Measurements from ENCODE around the gene LCT.

The LCT gene

GRCh38 chr2:135791418-135792190 lies 45.4 kb downstream of the LCT start:
- TF ChIP-seq GLI2 (tag by site-specific recombination; IDR thresholded peaks at IDR 0.05; ENCODE audit: borderline replicate concordance, low read depth) (no peak), ZNF24 (tag by site-specific recombination; IDR thresholded peaks at IDR 0.05) (no peak), KLF17 (tag by site-specific recombination; IDR thresholded peaks at IDR 0.05) (no peak), ZNF148 (tag by site-specific recombination; IDR thresholded peaks at IDR 0.05; ENCODE audit: borderline replicate concordance) (no peak), ZNF548 (tag by site-specific recombination; IDR thresholded peaks at IDR 0.05) (no peak), ZNF843 (tag by site-specific recombination; IDR thresholded peaks at IDR 0.05) (no peak), ZNF580 (tag by site-specific recombination; IDR thresholded peaks at IDR 0.05) (no peak), AEBP2 (tag by site-specific recombination; IDR thresholded peaks at IDR 0.05; ENCODE audit: borderline replicate concordance) (no peak), ZNF121 (tag by site-specific recombination; IDR thresholded peaks at IDR 0.05) (no peak), ZNF473 (tag by site-specific recombination; IDR thresholded peaks at IDR 0.05) (no peak), ZNF37A (tag by site-specific recombination; IDR thresholded peaks at IDR 0.05) (no peak), ZNF514 (tag by site-specific recombination; IDR thresholded peaks at IDR 0.05) (no peak), ZFP3 (tag by site-specific recombination; IDR thresholded peaks at IDR 0.05; ENCODE audit: low read depth) (no peak)
- Histone ChIP-seq H3K9me3 (ENCODE audit: control insufficient read depth, insufficient read depth, low read depth, low read length) (no peaks in the 10 kb centered on the region), H3K36me3 (ENCODE audit: control insufficient read depth in 2 of 2, insufficient read depth in 1 of 2, low read length in 2 of 2) (peaks cover 0 to 12% of the 10 kb centered on the region in 2 experiments; a peak in 1 of 3 replicates), H3K4me3 (ENCODE audit: low read depth, low read length) (no peak overlapping the region), H3K4me1 (ENCODE audit: control insufficient read depth, insufficient read depth, low read length) (no peaks in the 10 kb centered on the region), H3K27ac (ENCODE audit: extremely low read depth, low read depth, low read length) (no peak overlapping the region)
- ChIA-PET POLR2A (no interaction called here), CTCF (interaction anchor here (0.6 kb wide), 2 partner anchors 47 to 785 kb away, joined by 3 to 4 read pairs; no protein-coding TSS in a partner anchor)

- Histone ChIP-seq H3K4me1 (ENCODE audit: control insufficient read depth, insufficient read depth, low read length) (no peaks in the 10 kb centered on the region), H3K27ac (ENCODE audit: extremely low read depth, low read depth, low read length) (no peak overlapping the region), H3K9me3 (ENCODE audit: control insufficient read depth, insufficient read depth, low read depth, low read length) (no peaks in the 10 kb centered on the region), H3K4me3 (ENCODE audit: low read depth, low read length) (no peak overlapping the region), H3K36me3 (ENCODE audit: control insufficient read depth in 2 of 2, insufficient read depth in 1 of 2, low read length in 2 of 2) (peaks cover 4 to 19% of the 10 kb centered on the region in 2 experiments; a peak in 2 of 3 replicates)
- POLR2A ChIA-PET = no interaction called here
- CTCF ChIA-PET = no interaction called here
- no peak for TF ChIP-seq MZF1 (tag by site-specific recombination; IDR thresholded peaks at IDR 0.05; ENCODE audit: borderline replicate concordance)
- no peak for TF ChIP-seq ZBTB21 (tag by site-specific recombination; IDR thresholded peaks at IDR 0.05)
- TF ChIP-seq ZNF837 (tag by site-specific recombination; IDR thresholded peaks at IDR 0.05) = no peak
- no peak for TF ChIP-seq ZSCAN23 (tag by site-specific recombination; IDR thresholded peaks at IDR 0.05)
- TF ChIP-seq ZFHX2 (tag by site-specific recombination; conservative IDR thresholded peaks at IDR 0.05) = no peak
- TF ChIP-seq ZSCAN16 (tag by site-specific recombination; IDR thresholded peaks at IDR 0.05) = no peak
- no peak for TF ChIP-seq ZNF449 (tag by site-specific recombination; IDR thresholded peaks at IDR 0.05)
- TF ChIP-seq ZNF239 (tag by site-specific recombination; IDR thresholded peaks at IDR 0.05) = no peak
- TF ChIP-seq ZNF175 (tag by site-specific recombination; IDR thresholded peaks at IDR 0.05) = no peak
- TF ChIP-seq MYNN (tag by site-specific recombination; IDR thresholded peaks at IDR 0.05; ENCODE audit: borderline replicate concordance) = no peak
- TF ChIP-seq ZNF514 (tag by site-specific recombination; IDR thresholded peaks at IDR 0.05) = no peak
- no peak for TF ChIP-seq ZNF544 (tag by site-specific recombination; IDR thresholded peaks at IDR 0.05)
- no peak for TF ChIP-seq ZNF521 (tag by site-specific recombination; IDR thresholded peaks at IDR 0.05)
- no peak for TF ChIP-seq GLI4 (tag by site-specific recombination; IDR thresholded peaks at IDR 0.05)
Observed at GRCh38 chr2:135790423-135790822, 46.6 kb downstream of the LCT start.
